ENCODE measurements around the gene ZCWPW2.

The ZCWPW2 gene

DNA sequence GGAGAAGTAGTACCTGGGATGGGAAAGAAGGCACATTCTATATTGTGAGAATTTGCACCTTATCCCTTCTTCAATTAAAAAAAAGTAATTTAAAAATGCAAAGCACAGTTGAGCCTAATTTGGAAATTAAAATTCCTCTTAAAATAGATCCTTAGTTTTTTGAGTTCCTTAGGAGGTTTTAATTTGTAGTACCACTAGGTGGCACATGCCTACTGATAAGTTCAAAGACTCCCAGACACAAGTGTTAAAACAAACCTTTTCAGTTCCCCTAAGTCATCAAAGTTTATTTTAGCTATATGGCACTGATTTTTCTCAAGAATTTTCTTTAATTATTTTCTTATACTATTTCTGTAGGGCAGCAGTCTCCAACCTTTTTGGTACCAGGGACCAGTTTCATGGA is 127.7 kb downstream of the ZCWPW2 start:
- Histone ChIP-seq H3K9me3 (ENCODE audit: control insufficient read depth, insufficient read depth, low read depth, low read length) (no peaks in the 10 kb centered on the region), H3K36me3 (ENCODE audit: control insufficient read depth in 2 of 2, insufficient read depth in 1 of 2, low read length in 2 of 2) (no peaks in the 10 kb centered on the region), H3K4me3 (ENCODE audit: low read depth, low read length) (no peak overlapping the region), H3K27ac (ENCODE audit: extremely low read depth, low read depth, low read length) (no peak overlapping the region), H3K4me1 (ENCODE audit: control insufficient read depth, insufficient read depth, low read length) (no peaks in the 10 kb centered on the region)
- TF ChIP-seq ZNF747 (tag by site-specific recombination; IDR thresholded peaks at IDR 0.05) (no peak), ZNF654 (tag by site-specific recombination; IDR thresholded peaks at IDR 0.05; ENCODE audit: low read depth) (peak; percentile 59)
- ChIA-PET POLR2A (no interaction called here), CTCF (interaction anchor here (0.6 to 1.3 kb wide), 7 partner anchors 18 to 1038 kb away, joined by 3 to 5 read pairs (median 4); no protein-coding TSS in a partner anchor)

DNA sequence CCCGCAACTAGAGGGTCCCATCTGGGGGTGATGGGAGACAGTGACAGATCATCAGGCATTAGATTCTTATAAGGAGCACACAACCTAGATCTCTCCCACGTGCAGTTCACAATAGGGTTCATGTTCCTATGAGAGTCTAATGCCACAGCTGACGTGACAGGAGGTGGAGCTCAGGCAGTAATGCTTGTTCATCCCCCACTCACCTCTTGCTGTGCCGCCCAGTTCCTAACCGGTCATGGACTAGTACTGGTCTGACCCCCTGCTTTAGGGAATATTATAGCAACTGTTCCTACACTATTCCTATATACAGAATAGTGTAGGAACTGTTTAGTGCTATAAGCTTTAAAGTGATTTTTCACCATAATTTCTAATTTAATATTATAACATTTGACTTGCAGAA is 128.2 kb downstream of the ZCWPW2 start:
- TF ChIP-seq ZNF596 (tag by site-specific recombination; IDR thresholded peaks at IDR 0.05): no peak
- peak; percentile 74 for TF ChIP-seq ZNF549 (tag by site-specific recombination; IDR thresholded peaks at IDR 0.05)
- Histone ChIP-seq H3K4me1 (ENCODE audit: control insufficient read depth, insufficient read depth, low read length) (no peaks in the 10 kb centered on the region), H3K36me3 (ENCODE audit: control insufficient read depth in 2 of 2, insufficient read depth in 1 of 2, low read length in 2 of 2) (no peaks in the 10 kb centered on the region), H3K9me3 (ENCODE audit: control insufficient read depth, insufficient read depth, low read depth, low read length) (no peaks in the 10 kb centered on the region), H3K27ac (ENCODE audit: extremely low read depth, low read depth, low read length) (no peak overlapping the region), H3K4me3 (ENCODE audit: low read depth, low read length) (no peak overlapping the region)
- POLR2A ChIA-PET: no interaction called here
- CTCF ChIA-PET: interaction anchor here (0.6 to 1.3 kb wide), 12 partner anchors 19 to 667 kb away, joined by 3 to 6 read pairs (median 4); no protein-coding TSS in a partner anchor

DNA sequence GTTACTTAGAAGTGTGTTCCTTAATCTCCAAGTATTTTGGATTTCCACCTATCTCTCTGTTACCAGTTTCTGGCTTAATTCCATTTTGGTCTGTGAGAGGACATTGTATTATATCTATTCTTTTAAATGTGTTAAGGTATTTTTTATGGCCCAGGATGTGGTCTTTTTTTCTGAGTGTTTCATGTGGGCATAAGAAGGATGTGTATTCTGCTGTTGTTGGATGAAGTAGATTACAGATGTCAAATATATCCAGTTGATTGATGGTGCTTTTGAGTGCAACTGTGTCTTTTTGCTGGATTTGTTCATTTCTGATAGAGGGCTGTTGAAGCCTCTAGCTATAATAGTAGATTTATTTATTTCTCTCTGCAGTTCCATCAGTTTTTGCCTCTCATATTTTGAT is 136.6 kb downstream of the ZCWPW2 start:
- H3K36me3 ChIP-seq (ENCODE audit: control insufficient read depth in 2 of 2, insufficient read depth in 1 of 2, low read length in 2 of 2): no peaks in the 10 kb centered on the region
- no peaks in the 10 kb centered on the region for H3K9me3 ChIP-seq (ENCODE audit: control insufficient read depth, insufficient read depth, low read depth, low read length)
- no peak for TF ChIP-seq ZNF274 (IDR thresholded peaks at IDR 0.05; ENCODE audit: low read length)
- no peak for TF ChIP-seq ZNF274 (tag by site-specific recombination; IDR thresholded peaks at IDR 0.05; ENCODE audit: borderline replicate concordance)
- no peak for TF ChIP-seq ZNF148 (tag by site-specific recombination; IDR thresholded peaks at IDR 0.05; ENCODE audit: borderline replicate concordance)
- no peak for TF ChIP-seq SETDB1 (IDR thresholded peaks at IDR 0.05; ENCODE audit: insufficient read length, low read length)
- no peak for TF ChIP-seq ZSCAN23 (tag by site-specific recombination; IDR thresholded peaks at IDR 0.05)
- no peak for TF ChIP-seq GLI4 (tag by site-specific recombination; IDR thresholded peaks at IDR 0.05)
- TF ChIP-seq GLIS2 (tag by site-specific recombination; IDR thresholded peaks at IDR 0.05): no peak
- TF ChIP-seq ZNF394 (tag by site-specific recombination; IDR thresholded peaks at IDR 0.05; ENCODE audit: borderline replicate concordance): no peak
- TF ChIP-seq, protein P1, sequence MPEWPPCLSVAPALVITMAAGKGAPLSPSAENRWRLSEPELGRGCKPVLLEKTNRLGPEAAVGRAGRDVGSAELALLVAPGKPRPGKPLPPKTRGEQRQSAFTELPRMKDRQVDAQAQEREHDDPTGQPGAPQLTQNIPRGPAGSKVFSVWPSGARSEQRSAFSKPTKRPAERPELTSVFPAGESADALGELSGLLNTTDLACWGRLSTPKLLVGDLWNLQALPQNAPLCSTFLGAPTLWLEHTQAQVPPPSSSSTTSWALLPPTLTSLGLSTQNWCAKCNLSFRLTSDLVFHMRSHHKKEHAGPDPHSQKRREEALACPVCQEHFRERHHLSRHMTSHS (tag by site-specific recombination; IDR thresholded peaks at IDR 0.05): no peak
- TF ChIP-seq ZFP69B (tag by site-specific recombination; IDR thresholded peaks at IDR 0.05): no peak
- no peak overlapping the region for H3K27ac ChIP-seq (ENCODE audit: extremely low read depth, low read depth, low read length)
- POLR2A ChIA-PET: no interaction called here
- no peaks in the 10 kb centered on the region for H3K4me1 ChIP-seq (ENCODE audit: control insufficient read depth, insufficient read depth, low read length)
- H3K4me3 ChIP-seq (ENCODE audit: low read depth, low read length): no peak overlapping the region
- CTCF ChIA-PET: no interaction called here

- ChIA-PET CTCF (interaction anchor here (0.6 kb wide), 1 partner anchor 32 kb away, joined by 4 read pairs; no protein-coding TSS in a partner anchor), POLR2A (no interaction called here)
- Histone ChIP-seq H3K36me3 (ENCODE audit: control insufficient read depth in 2 of 2, insufficient read depth in 1 of 2, low read length in 2 of 2) (no peaks in the 10 kb centered on the region), H3K27ac (ENCODE audit: extremely low read depth, low read depth, low read length) (no peak overlapping the region), H3K4me1 (ENCODE audit: control insufficient read depth, insufficient read depth, low read length) (no peaks in the 10 kb centered on the region), H3K4me3 (ENCODE audit: low read depth, low read length) (no peak overlapping the region), H3K9me3 (ENCODE audit: control insufficient read depth, insufficient read depth, low read depth, low read length) (no peaks in the 10 kb centered on the region)
- TF ChIP-seq PRDM1 (tag by site-specific recombination; IDR thresholded peaks at IDR 0.05) (no peak), ZBTB8A (tag by site-specific recombination; IDR thresholded peaks at IDR 0.05) (no peak), ZBTB7A (tag by site-specific recombination; IDR thresholded peaks at IDR 0.05; ENCODE audit: low read depth) (no peak), ZNF175 (tag by site-specific recombination; IDR thresholded peaks at IDR 0.05) (no peak), ZNF600 (tag by site-specific recombination; IDR thresholded peaks at IDR 0.05) (no peak), ZNF362 (tag by site-specific recombination; IDR thresholded peaks at IDR 0.05) (no peak)
- TF ChIP-seq, protein P2, sequence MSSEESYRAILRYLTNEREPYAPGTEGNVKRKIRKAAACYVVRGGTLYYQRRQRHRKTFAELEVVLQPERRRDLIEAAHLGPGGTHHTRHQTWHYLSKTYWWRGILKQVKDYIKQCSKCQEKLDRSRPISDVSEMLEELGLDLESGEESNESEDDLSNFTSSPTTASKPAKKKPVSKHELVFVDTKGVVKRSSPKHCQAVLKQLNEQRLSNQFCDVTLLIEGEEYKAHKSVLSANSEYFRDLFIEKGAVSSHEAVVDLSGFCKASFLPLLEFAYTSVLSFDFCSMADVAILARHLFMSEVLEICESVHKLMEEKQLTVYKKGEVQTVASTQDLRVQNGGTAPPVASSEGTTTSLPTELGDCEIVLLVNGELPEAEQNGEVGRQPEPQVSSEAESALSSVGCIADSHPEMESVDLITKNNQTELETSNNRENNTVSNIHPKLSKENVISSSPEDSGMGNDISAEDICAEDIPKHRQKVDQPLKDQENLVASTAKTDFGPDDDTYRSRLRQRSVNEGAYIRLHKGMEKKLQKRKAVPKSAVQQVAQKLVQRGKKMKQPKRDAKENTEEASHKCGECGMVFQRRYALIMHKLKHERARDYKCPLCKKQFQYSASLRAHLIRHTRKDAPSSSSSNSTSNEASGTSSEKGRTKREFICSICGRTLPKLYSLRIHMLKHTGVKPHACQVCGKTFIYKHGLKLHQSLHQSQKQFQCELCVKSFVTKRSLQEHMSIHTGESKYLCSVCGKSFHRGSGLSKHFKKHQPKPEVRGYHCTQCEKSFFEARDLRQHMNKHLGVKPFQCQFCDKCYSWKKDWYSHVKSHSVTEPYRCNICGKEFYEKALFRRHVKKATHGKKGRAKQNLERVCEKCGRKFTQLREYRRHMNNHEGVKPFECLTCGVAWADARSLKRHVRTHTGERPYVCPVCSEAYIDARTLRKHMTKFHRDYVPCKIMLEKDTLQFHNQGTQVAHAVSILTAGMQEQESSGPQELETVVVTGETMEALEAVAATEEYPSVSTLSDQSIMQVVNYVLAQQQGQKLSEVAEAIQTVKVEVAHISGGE (tag by site-specific recombination; conservative IDR thresholded peaks at IDR 0.05; ENCODE audit: low read depth): no peak
Observed at GRCh38 chr3:28495301-28495700, 146.8 kb downstream of the ZCWPW2 start.

Data from HEK293 (cell line).